K562 (cell line): ENCODE data around the gene FEZF1. TPM values are rescaled to one million over a fixed set of nuclear protein-coding genes. Genes with fewer than 3 reads are reported as not detected.

ENCODE experiments used
- ATAC-seq: fragments of 200-7000 bp; cut with Tn5 transposase; 3 replicates; pipeline ENCODE4 v1.9.1; 2020; ENCODE audit warnings: moderate library complexity
- BruUV-seq: library from RNA; stranded (reverse); fragments of 400-500 nt; replicated peaks from 2 replicates; lab custom pipeline; 2021; lab: Mats Ljungman, UMichigan
- CTCF ChIA-PET: fragments of 300-600 bp; formaldehyde crosslinking; extraction: SDS; loops from one replicate; lab custom pipeline; 2021; ENCODE audit warnings: low intra/inter-chr PET ratio; lab: Yijun Ruan, JAX
- POLR2A ChIA-PET: fragments of 300-600, 350-650 bp; sonication (Branson Sonifier 250); formaldehyde crosslinking; extraction: SDS; loops from one replicate; lab custom pipeline; 2021; ENCODE audit warnings: antibody characterized with exemption, inconsistent platforms; lab: Yijun Ruan, JAX
- DNase-seq, 4 experiments: peaks; one replicate each; pipeline versions ENCODE4 v3.0.0 to v3.0.0-alpha.2; 2011 to 2018; ENCODE audit warnings: low spot score in 3 of 4, mixed read lengths in 3 of 4; ENCODE audit errors: extremely low read depth in 1 of 4
- FAIRE-seq: peaks from 2 replicates; lab custom pipeline; 2011; peaks lifted over from hg19 to GRCh38; lab: Jason Lieb, UNC
- H2AFZ ChIP-seq: 2 replicates; pipeline ENCODE4 v1.6.0; 2011; ENCODE audit warnings: low read depth, low read length, control low read depth, inconsistent platforms
- H3K27ac ChIP-seq: fragments of 200-600 bp; 3 replicates; pipeline ENCODE4 v1.8.0; 2011; ENCODE audit warnings: low read depth, mild to moderate bottlenecking, control low read depth, inconsistent platforms, low read length, moderate library complexity, mixed read lengths; ENCODE audit errors: extremely low read depth
- H3K27me3 ChIP-seq, 2 experiments: fragments of 300-600 bp in 1 of 2; 2 replicates in 1 of 2; 3 replicates in 1 of 2; pipeline versions ENCODE4 v1.6.0 to v1.8.0; 2011; ENCODE audit warnings: inconsistent platforms in 2 of 2, low read length in 2 of 2, mild to moderate bottlenecking in 1 of 2, mixed read lengths in 1 of 2, moderate library complexity in 1 of 2; ENCODE audit not compliant: control insufficient read depth in 2 of 2, insufficient read depth in 2 of 2
- H3K36me3 ChIP-seq: fragments of 300-600 bp; 3 replicates; pipeline ENCODE4 v1.8.0; 2011; ENCODE audit warnings: mild to moderate bottlenecking, low read length, inconsistent platforms; ENCODE audit not compliant: control insufficient read depth, insufficient read depth
- H3K4me1 ChIP-seq, 2 experiments: fragments of 200-600 bp in 1 of 2; replicated peaks in 1 of 2; 2 replicates in 1 of 2; 3 replicates in 1 of 2; pipeline versions ENCODE4 v1.5.1 to v1.8.0; 2011; ENCODE audit warnings: inconsistent platforms in 2 of 2, low read length in 2 of 2, mild to moderate bottlenecking in 1 of 2, mixed read lengths in 1 of 2, moderate library complexity in 1 of 2; ENCODE audit not compliant: control insufficient read depth in 2 of 2, insufficient read depth in 2 of 2
- H3K4me2 ChIP-seq: 2 replicates; pipeline ENCODE4 v1.6.1; 2011; ENCODE audit warnings: low read length, control low read depth, inconsistent platforms, mixed read lengths; ENCODE audit not compliant: insufficient read depth
- H3K4me3 ChIP-seq: fragments of 200-600 bp; sonication (generic), shearing (Covaris generic); 2 replicates; pipeline ENCODE4 v1.5.1; 2016; ENCODE audit warnings: control low read depth, inconsistent platforms
- H3K79me2 ChIP-seq: fragments of 200-600 bp; 3 replicates; pipeline ENCODE4 v1.8.0; 2011; ENCODE audit warnings: low read length, inconsistent platforms; ENCODE audit not compliant: control insufficient read depth, insufficient read depth
- H3K9ac ChIP-seq, 2 experiments: 2 replicates each; pipeline versions ENCODE4 v1.6.0 to v1.6.1; 2011; ENCODE audit warnings: low read depth in 2 of 2, low read length in 2 of 2, control low read depth in 1 of 2, inconsistent platforms in 1 of 2, mild to moderate bottlenecking in 1 of 2, mixed read lengths in 1 of 2; ENCODE audit not compliant: insufficient read depth in 1 of 2
- H3K9me1 ChIP-seq: one replicate; pipeline ENCODE4 v1.6.0; 2011; ENCODE audit warnings: inconsistent platforms, mild to moderate bottlenecking, low read length, moderate library complexity; ENCODE audit not compliant: control insufficient read depth, insufficient read depth
- H3K9me3 ChIP-seq: replicated peaks from 2 replicates; pipeline ENCODE4 v1.5.1; 2011; ENCODE audit warnings: low read depth, low read length, inconsistent platforms; ENCODE audit not compliant: control insufficient read depth, insufficient read depth
- H4K20me1 ChIP-seq: replicated peaks from 2 replicates; pipeline ENCODE4 v1.6.1; 2011; ENCODE audit warnings: low read length, inconsistent platforms, mixed read lengths; ENCODE audit not compliant: control insufficient read depth, insufficient read depth
- BDP1 ChIP-seq: IDR thresholded peaks from 3 replicates; pipeline ENCODE4 v1.6.1; 2011; ENCODE audit not compliant: insufficient read length, insufficient read depth
- POLR2B ChIP-seq: fragments of 450-650 bp; IDR thresholded peaks from 2 replicates; pipeline ENCODE4 v1.6.1; 2018; ENCODE audit warnings: low read depth; ENCODE audit not compliant: partially characterized antibody
- RBM14 ChIP-seq: fragments of 200-400 bp; formaldehyde crosslinking; IDR thresholded peaks from 2 replicates; pipeline ENCODE4 v1.6.1; 2018; ENCODE audit warnings: low read depth, mild to moderate bottlenecking, low read length, moderate library complexity, borderline replicate concordance; ENCODE audit not compliant: insufficient read depth
- RFX1 ChIP-seq: fragments of 450-650 bp; IDR thresholded peaks from 2 replicates; pipeline ENCODE4 v1.6.1; 2016; ENCODE audit warnings: mild to moderate bottlenecking, moderate library complexity
- ZBTB43 ChIP-seq: sonication (generic); formaldehyde crosslinking; IDR thresholded peaks from 2 replicates; pipeline ENCODE4 v1.8.0; 2023; ENCODE audit warnings: mild to moderate bottlenecking, missing genetic modification reagents
- ZEB2 ChIP-seq: fragments of 450-650 bp; IDR thresholded peaks from 2 replicates; pipeline ENCODE4 v1.6.1; 2016
- ZNF174 ChIP-seq: fragments of 250-450 bp; sonication (Bioruptor Pico); IDR thresholded peaks from 2 replicates; pipeline ENCODE4 v1.4.0; 2020; ENCODE audit warnings: mild to moderate bottlenecking
- ZNF584 ChIP-seq: fragments of 200-800 bp; sonication (Bioruptor generic); IDR thresholded peaks from 2 replicates; pipeline ENCODE4 v1.6.1; 2016; ENCODE audit warnings: low read depth, mild to moderate bottlenecking, missing genetic modification characterization, missing compliant biosample characterization
- WGBS: fragments of 100-300 bp; shearing (Covaris generic); methylation state at CpG from one replicate; pipeline ENCODE4 v1.1.6; 2016; ENCODE audit warnings: low coverage, mixed read lengths; ENCODE audit not compliant: insufficient coverage; ENCODE audit errors: missing lambda C conversion rate; 5-methylcytosine and 5-hydroxymethylcytosine counted together
- in situ Hi-C: fragments of 300-500 bp; cut with MboI; formaldehyde crosslinking; loops from 4 replicates; pipeline ENCODE4 v1.15.0; 2018; ENCODE audit warnings: inconsistent platforms, mixed read lengths
- intact Hi-C: fragments of 100-400 bp; cut with micrococcal nuclease; formaldehyde crosslinking; loops from 2 replicates; pipeline ENCODE4 v1.14.2; 2022
- polyA plus RNA-seq, 8 experiments: library from polyadenylated mRNA; depleted of rRNA in 4 of 8; stranded (reverse) in 5 of 8; unstranded in 3 of 8; fragments of >200 nt; fragmentation: Nextera tagmentation in 2 of 8; fragmentation: Illumina TruSeq in 1 of 8; extraction: Ambion mirVana in 2 of 8; extraction: Trizol in 1 of 8; gene quantifications; 2 replicates each; pipeline versions ENCODE4 v1.2.1 to v1.2.3, GENCODE V29; 2011 to 2014; ENCODE audit warnings: inconsistent platforms in 1 of 8, missing spikeins in 1 of 8
- total RNA-seq, 7 experiments: library from RNA; depleted of rRNA in 6 of 7; stranded (reverse); fragments of >200 nt in 6 of 7; fragmentation: Illumina TruSeq in 2 of 7; extraction: Trizol in 2 of 7; gene quantifications; 2 replicates each; pipeline versions ENCODE4 v1.2.1 to v1.2.3, GENCODE V29; 2011 to 2021; ENCODE audit warnings: low replicate concordance in 1 of 7
- TF ChIP-seq, protein P1 (sequence below): sonication (generic); formaldehyde crosslinking; IDR thresholded peaks from 2 replicates; pipeline ENCODE4 v1.8.0; 2022; ENCODE audit warnings: missing genetic modification reagents, mild to moderate bottlenecking, borderline replicate concordance
- TF ChIP-seq, protein P2 (sequence below): sonication (generic); formaldehyde crosslinking; IDR thresholded peaks from 2 replicates; pipeline ENCODE4 v1.9.0; 2022; ENCODE audit warnings: mild to moderate bottlenecking, missing genetic modification reagents

The FEZF1 gene
- total and polyA plus RNA-seq, 9 of the 15 experiments (the other 6 are each of a cell fraction or from before 2014, with no cell fraction given): not detected

DNA sequence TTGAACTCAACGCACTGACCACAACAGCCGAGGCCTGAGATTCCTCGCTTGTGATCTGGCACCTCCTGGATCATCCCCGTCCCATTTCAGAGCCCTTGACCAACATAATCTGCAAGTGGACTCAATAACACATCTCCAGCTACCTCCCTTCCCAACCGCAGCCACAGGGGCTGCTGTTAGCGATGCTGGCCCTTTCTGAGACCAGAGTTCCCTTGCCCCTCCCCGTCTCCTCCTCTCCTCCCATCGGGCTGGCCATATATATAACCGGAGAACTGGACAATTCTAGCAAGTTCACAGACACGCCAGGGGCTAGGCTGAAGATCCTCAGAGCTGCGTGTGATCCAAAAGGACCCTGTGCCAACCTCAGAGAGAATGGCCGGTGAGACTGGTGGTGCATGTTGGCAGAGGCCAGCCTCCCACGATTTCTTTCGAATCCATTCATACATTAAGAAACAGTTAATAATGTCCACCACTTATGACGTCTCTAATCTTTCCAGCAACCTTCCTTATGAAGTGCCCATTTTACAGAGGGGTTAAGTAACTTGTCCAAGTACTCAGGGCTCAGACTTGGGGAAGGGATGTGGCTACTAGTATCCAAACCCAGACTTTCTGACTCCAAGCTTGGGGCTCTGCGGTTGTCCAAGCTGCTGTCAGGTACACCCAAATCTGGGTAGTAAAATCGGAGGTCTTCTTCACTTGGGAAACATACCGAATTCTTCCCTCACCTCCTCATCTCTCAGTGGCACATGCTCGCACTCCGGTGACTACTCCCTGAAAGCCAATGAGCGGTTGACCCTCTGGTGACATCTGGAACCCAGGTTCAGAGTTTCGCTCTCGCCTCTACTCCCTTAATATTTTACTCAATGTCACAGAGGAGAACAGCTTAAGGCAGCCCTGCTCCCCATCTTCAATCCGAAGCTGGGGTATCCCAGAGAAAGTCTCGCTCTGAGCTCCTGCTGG, 11.2 kb upstream of the FEZF1 start:
- 1% methylated on average over 25 of the region's 25 CpGs for WGBS
- no peak overlapping the region for H3K4me2 ChIP-seq
- ATAC-seq (no peak; the same call in 2 of the 3 replicates), DNase-seq (no peak), FAIRE-seq (no peak)
- no peaks in the 10 kb centered on the region for H3K79me2 ChIP-seq
- in situ Hi-C loops (no loop called here), intact Hi-C loops (no loop called here)
- TF ChIP-seq ZNF584 (CRISPR knock-in tag): no peak
- no peak for TF ChIP-seq POLR2B
- no peak for TF ChIP-seq RFX1
- no peak for TF ChIP-seq ZNF174
- H3K4me3 ChIP-seq: no peak overlapping the region
- H3K9me1 ChIP-seq: no peaks in the 10 kb centered on the region
- H3K36me3 ChIP-seq: no peaks in the 10 kb centered on the region
- no peak overlapping the region for H3K9ac ChIP-seq
- H3K4me1 ChIP-seq: peaks cover 0 to 9% of the 10 kb centered on the region in 2 experiments; a peak in 1 of 5 replicates
- ChIA-PET POLR2A (no interaction called here), CTCF (no interaction called here)
- no peaks in the 10 kb centered on the region for H4K20me1 ChIP-seq
- BruUV-seq: no TSS peak
- no peaks in the 10 kb centered on the region for H3K9me3 ChIP-seq
- H3K27me3 ChIP-seq: peaks cover under 1 to 30% of the 10 kb centered on the region in 2 experiments; a peak in 3 of 5 replicates
- H2AFZ ChIP-seq: no peak overlapping the region
- H3K27ac ChIP-seq: no peak overlapping the region

GRCh38 chr7:122314284-122314683, 9.7 kb upstream of the FEZF1 start:
- Histone ChIP-seq H3K79me2 (no peaks in the 10 kb centered on the region), H3K27me3 (peaks cover 5 to 44% of the 10 kb centered on the region in 2 experiments; a peak in 4 of 5 replicates)
- intact Hi-C loops: no loop called here
- ATAC-seq (no peak), DNase-seq (no peak)
- in situ Hi-C loops: no loop called here
- TF ChIP-seq, protein P1, sequence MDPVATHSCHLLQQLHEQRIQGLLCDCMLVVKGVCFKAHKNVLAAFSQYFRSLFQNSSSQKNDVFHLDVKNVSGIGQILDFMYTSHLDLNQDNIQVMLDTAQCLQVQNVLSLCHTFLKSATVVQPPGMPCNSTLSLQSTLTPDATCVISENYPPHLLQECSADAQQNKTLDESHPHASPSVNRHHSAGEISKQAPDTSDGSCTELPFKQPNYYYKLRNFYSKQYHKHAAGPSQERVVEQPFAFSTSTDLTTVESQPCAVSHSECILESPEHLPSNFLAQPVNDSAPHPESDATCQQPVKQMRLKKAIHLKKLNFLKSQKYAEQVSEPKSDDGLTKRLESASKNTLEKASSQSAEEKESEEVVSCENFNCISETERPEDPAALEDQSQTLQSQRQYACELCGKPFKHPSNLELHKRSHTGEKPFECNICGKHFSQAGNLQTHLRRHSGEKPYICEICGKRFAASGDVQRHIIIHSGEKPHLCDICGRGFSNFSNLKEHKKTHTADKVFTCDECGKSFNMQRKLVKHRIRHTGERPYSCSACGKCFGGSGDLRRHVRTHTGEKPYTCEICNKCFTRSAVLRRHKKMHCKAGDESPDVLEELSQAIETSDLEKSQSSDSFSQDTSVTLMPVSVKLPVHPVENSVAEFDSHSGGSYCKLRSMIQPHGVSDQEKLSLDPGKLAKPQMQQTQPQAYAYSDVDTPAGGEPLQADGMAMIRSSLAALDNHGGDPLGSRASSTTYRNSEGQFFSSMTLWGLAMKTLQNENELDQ (CRISPR knock-in tag): no peak
- TF ChIP-seq, protein P2, sequence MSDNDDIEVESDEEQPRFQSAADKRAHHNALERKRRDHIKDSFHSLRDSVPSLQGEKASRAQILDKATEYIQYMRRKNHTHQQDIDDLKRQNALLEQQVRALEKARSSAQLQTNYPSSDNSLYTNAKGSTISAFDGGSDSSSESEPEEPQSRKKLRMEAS: no peak
- TF ChIP-seq ZBTB43: no peak
- TF ChIP-seq RBM14: no peak
- no peak for TF ChIP-seq ZEB2
- no peak for TF ChIP-seq BDP1
- TF ChIP-seq, all 486 proteins: peak for 0
- no peak for FAIRE-seq
- H2AFZ ChIP-seq: no peak overlapping the region
- H3K4me1 ChIP-seq: peaks cover 0 to 17% of the 10 kb centered on the region in 2 experiments; a peak in 1 of 5 replicates
- H3K9ac ChIP-seq: no peak overlapping the region
- no TSS peak for BruUV-seq
- H3K27ac ChIP-seq: no peak overlapping the region
- no peaks in the 10 kb centered on the region for H4K20me1 ChIP-seq
- ChIA-PET CTCF (no interaction called here), POLR2A (no interaction called here)
- no peaks in the 10 kb centered on the region for H3K36me3 ChIP-seq
- H3K4me3 ChIP-seq: no peak overlapping the region
- 0% methylated on average over 4 of the region's 4 CpGs for WGBS
- H3K4me2 ChIP-seq: no peak overlapping the region
- H3K9me3 ChIP-seq: no peaks in the 10 kb centered on the region
- no peaks in the 10 kb centered on the region for H3K9me1 ChIP-seq
